ENCODE results near the gene CFAP157. TPM values are rescaled to one million over a fixed set of nuclear protein-coding genes. Genes with fewer than 3 reads are reported as not detected.

Gene CFAP157
- total RNA-seq, 1 donor from 2014 or later: 0.29 TPM

- Histone ChIP-seq H3K27ac (peak overlapping the region; percentile 84), H3K4me3 (peak overlapping the region; percentile 25)
Observed at GRCh38 chr9:127758843-127759242, 52.1 kb downstream of the CFAP157 start.

GRCh38 chr9:127761061-127761460, 54.3 kb downstream of the CFAP157 start:
- no peak for ATAC-seq
- DNase-seq: no peak
- H3K4me3 ChIP-seq: peak overlapping the region; percentile 25
- peaks cover 4% of the 10 kb centered on the region for H3K4me1 ChIP-seq
- H3K36me3 ChIP-seq: no peaks in the 10 kb centered on the region
- TF ChIP-seq, protein P1, sequence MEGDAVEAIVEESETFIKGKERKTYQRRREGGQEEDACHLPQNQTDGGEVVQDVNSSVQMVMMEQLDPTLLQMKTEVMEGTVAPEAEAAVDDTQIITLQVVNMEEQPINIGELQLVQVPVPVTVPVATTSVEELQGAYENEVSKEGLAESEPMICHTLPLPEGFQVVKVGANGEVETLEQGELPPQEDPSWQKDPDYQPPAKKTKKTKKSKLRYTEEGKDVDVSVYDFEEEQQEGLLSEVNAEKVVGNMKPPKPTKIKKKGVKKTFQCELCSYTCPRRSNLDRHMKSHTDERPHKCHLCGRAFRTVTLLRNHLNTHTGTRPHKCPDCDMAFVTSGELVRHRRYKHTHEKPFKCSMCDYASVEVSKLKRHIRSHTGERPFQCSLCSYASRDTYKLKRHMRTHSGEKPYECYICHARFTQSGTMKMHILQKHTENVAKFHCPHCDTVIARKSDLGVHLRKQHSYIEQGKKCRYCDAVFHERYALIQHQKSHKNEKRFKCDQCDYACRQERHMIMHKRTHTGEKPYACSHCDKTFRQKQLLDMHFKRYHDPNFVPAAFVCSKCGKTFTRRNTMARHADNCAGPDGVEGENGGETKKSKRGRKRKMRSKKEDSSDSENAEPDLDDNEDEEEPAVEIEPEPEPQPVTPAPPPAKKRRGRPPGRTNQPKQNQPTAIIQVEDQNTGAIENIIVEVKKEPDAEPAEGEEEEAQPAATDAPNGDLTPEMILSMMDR (IDR thresholded peaks at IDR 0.05): no peak
- no peaks in the 10 kb centered on the region for H3K9me3 ChIP-seq
- H3K27ac ChIP-seq: peak overlapping the region; percentile 84
- intact Hi-C loops (cut with DNase I): no loop called here
- no peaks in the 10 kb centered on the region for H3K27me3 ChIP-seq

More at GRCh38 chr9:127758843-127759242, 52.1 kb downstream of the CFAP157 start:
- Histone ChIP-seq H3K27me3 (peaks cover 11% of the 10 kb centered on the region), H3K4me1 (peaks cover 8% of the 10 kb centered on the region), H3K36me3 (no peaks in the 10 kb centered on the region), H3K9me3 (no peaks in the 10 kb centered on the region)
- TF ChIP-seq, protein P1 (IDR thresholded peaks at IDR 0.05): no peak
- intact Hi-C loops (cut with DNase I): no loop called here
- DNase-seq (no peak), ATAC-seq (peak; percentile 38)

GRCh38 chr9:127761491-127761956, 54.7 kb downstream of the CFAP157 start:
- peaks cover 4% of the 10 kb centered on the region for H3K4me1 ChIP-seq
- intact Hi-C loops (cut with DNase I): no loop called here
- no peaks in the 10 kb centered on the region for H3K27me3 ChIP-seq
- TF ChIP-seq, protein P1 (IDR thresholded peaks at IDR 0.05): no peak
- ATAC-seq (no peak), DNase-seq (no peak)
- H3K27ac ChIP-seq: peak overlapping the region; percentile 84
- H3K4me3 ChIP-seq: peak overlapping the region; percentile 25
- H3K9me3 ChIP-seq: no peaks in the 10 kb centered on the region
- no peaks in the 10 kb centered on the region for H3K36me3 ChIP-seq

DNA sequence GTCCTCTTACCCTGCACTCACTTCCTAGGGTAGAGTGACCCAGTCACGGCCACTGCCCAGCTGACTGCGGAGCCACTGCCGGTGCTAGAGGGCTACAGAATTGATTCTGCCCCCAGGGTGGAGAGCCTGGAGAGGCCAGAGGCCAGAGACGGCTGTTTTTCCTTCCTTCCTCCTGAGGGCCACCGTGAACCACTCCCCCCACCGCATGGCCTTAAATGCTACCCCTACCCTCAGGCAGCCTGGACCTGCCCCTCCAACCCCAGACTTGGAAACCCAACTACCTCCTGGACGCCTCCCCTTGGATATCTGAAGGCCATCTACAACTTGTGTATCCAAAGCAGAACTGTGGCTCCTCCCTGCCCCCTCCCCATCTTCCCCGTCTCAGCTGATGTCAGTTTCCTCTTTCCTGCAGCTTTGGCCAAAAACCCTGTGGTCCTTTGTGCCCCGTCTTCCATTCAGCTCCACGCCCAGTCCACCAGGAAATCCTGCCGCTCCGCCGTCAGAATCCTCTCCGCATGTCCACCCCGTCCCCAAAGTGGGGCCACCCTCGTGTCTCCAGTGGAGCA, 55.4 kb downstream of the CFAP157 start:
- Histone ChIP-seq H3K4me1 (peaks cover 10% of the 10 kb centered on the region), H3K4me3 (peak overlapping the region; percentile 25), H3K9me3 (no peaks in the 10 kb centered on the region), H3K36me3 (no peaks in the 10 kb centered on the region), H3K27me3 (no peaks in the 10 kb centered on the region), H3K27ac (peak overlapping the region; percentile 84)
- ATAC-seq (peak; percentile 69), DNase-seq (peak; percentile 73)
- intact Hi-C loops (cut with DNase I): no loop called here
- TF ChIP-seq, protein P1 (IDR thresholded peaks at IDR 0.05): no peak

GRCh38 chr9:127763918-127764384, 57.2 kb downstream of the CFAP157 start:
- Histone ChIP-seq H3K36me3 (no peaks in the 10 kb centered on the region), H3K27ac (peak overlapping the region; percentile 84), H3K27me3 (no peaks in the 10 kb centered on the region), H3K9me3 (no peaks in the 10 kb centered on the region), H3K4me1 (peaks cover 16% of the 10 kb centered on the region), H3K4me3 (no peak overlapping the region)
- intact Hi-C loops (cut with DNase I): no loop called here
- ATAC-seq (peak; percentile 81), DNase-seq (peak; percentile 79)
- TF ChIP-seq, protein P1 (IDR thresholded peaks at IDR 0.05): peak; percentile 53

Measured in upper lobe of right lung (tissue), 1 donor.